ENCODE measurements around the gene HSD17B2.

HSD17B2 gene

GRCh38 chr16:82024883-82025282 is 10.2 kb upstream of the HSD17B2 start:
- DNase-seq (ENCODE audit: low read depth, low spot score): no peak
- TF ChIP-seq, protein P1, sequence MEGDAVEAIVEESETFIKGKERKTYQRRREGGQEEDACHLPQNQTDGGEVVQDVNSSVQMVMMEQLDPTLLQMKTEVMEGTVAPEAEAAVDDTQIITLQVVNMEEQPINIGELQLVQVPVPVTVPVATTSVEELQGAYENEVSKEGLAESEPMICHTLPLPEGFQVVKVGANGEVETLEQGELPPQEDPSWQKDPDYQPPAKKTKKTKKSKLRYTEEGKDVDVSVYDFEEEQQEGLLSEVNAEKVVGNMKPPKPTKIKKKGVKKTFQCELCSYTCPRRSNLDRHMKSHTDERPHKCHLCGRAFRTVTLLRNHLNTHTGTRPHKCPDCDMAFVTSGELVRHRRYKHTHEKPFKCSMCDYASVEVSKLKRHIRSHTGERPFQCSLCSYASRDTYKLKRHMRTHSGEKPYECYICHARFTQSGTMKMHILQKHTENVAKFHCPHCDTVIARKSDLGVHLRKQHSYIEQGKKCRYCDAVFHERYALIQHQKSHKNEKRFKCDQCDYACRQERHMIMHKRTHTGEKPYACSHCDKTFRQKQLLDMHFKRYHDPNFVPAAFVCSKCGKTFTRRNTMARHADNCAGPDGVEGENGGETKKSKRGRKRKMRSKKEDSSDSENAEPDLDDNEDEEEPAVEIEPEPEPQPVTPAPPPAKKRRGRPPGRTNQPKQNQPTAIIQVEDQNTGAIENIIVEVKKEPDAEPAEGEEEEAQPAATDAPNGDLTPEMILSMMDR (IDR thresholded peaks at IDR 0.05; ENCODE audit: low read depth, low read length): no peak
- H3K4me3 ChIP-seq (ENCODE audit: low read depth, low read length): no peak overlapping the region
- in situ Hi-C loops (cut with HindIII; ENCODE audit: low sequenced_read_pairs): no loop called here

- in situ Hi-C loops (cut with HindIII; ENCODE audit: low sequenced_read_pairs): no loop called here
These were observed 7.4 kb upstream of the HSD17B2 start for GRCh38 chr16:82027629-82028064.

DNA sequence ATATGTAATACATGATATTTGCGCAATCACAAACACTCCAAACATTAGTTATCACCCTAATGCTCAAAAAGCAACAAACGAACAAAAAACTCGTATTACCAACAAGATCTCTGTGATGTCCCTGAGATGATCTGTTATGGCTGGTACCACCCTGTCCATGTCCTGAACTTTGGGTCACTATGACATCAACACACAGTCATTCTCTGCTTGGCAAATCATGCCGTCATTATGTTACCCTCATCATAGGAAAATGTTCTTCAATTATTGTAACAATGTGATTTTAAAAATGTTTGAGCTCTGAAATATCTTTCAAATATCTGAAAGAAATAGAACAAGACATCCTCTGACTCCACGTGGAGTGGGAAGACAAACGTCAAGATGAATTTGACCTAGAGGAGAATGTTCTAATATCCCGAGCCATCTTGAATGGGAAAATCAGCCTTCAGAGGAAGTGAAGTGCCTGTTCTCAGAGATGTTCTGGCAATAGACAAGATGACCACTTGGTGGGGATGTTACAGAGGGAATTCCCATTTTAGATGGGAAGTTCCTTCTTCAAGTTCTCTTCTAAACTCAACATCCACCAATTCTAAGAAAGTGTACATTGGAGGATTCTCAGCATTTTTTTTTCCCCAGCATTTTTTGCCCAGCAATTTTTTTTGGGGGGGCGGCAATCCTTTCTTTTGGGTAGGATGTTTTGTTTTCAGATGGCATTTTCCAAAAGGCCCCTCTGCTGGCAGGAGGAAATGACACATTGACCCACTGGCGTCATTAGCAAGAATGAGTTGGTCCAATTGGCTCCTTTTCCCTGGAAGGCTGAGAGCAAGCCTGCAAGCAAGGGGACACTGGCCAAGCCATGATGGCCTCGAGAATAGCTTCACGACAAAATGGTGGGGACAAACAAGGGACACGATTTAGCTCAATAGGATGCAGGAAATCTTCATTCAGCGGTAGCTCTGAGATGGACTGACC is 3.7 kb upstream of the HSD17B2 start:
- H3K4me3 ChIP-seq (ENCODE audit: low read depth, low read length): no peak overlapping the region
- in situ Hi-C loops (cut with HindIII; ENCODE audit: low sequenced_read_pairs): no loop called here
- DNase-seq (ENCODE audit: low read depth, low spot score): peak; percentile 78
- TF ChIP-seq, protein P1 (IDR thresholded peaks at IDR 0.05; ENCODE audit: low read depth, low read length): peak; percentile 71

More at GRCh38 chr16:82027629-82028064, 7.4 kb upstream of the HSD17B2 start:
- no peak overlapping the region for H3K4me3 ChIP-seq (ENCODE audit: low read depth, low read length)
- DNase-seq (ENCODE audit: low read depth, low spot score): no peak
- TF ChIP-seq, protein P1 (IDR thresholded peaks at IDR 0.05; ENCODE audit: low read depth, low read length): no peak

- DNase-seq (ENCODE audit: low read depth, low spot score): no peak
- TF ChIP-seq, protein P1 (IDR thresholded peaks at IDR 0.05; ENCODE audit: low read depth, low read length): no peak
- no peak overlapping the region for H3K4me3 ChIP-seq (ENCODE audit: low read depth, low read length)
- in situ Hi-C loops (cut with HindIII; ENCODE audit: low sequenced_read_pairs): no loop called here
These were observed 2.0 kb upstream of the HSD17B2 start for GRCh38 chr16:82033006-82033405.

- TF ChIP-seq, protein P1 (IDR thresholded peaks at IDR 0.05; ENCODE audit: low read depth, low read length): no peak
- no peak overlapping the region for H3K4me3 ChIP-seq (ENCODE audit: low read depth, low read length)
- in situ Hi-C loops (cut with HindIII; ENCODE audit: low sequenced_read_pairs): no loop called here
- no peak for DNase-seq (ENCODE audit: low read depth, low spot score)
These were observed 1.3 kb upstream of the HSD17B2 start for GRCh38 chr16:82033683-82034300.

DNA sequence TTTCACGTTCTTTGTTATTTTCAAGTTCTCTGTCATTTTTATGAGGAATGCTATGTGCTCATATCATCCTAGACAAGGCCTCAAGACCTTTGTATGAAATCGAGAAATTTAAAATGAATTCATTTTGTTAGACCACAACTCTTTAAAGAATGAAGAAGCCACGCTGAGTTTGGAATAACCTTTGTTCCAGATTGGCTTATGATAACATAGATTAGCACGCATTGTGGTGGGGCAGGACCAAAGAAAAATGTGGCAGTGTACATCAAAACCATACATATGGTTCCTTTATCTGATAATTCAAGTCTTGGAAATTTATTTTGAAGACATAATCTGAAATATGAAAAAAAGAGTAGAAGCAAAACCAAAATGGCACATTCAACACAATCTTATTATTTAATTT is 2.2 kb downstream of the HSD17B2 start:
- TF ChIP-seq, protein P1 (IDR thresholded peaks at IDR 0.05; ENCODE audit: low read depth, low read length): no peak
- H3K4me3 ChIP-seq (ENCODE audit: low read depth, low read length): no peak overlapping the region
- DNase-seq (ENCODE audit: low read depth, low spot score): no peak
- in situ Hi-C loops (cut with HindIII; ENCODE audit: low sequenced_read_pairs): no loop called here
